HG03108 (cell line): ENCODE measurements around the gene SCUBE3.

Experiments used
- ATAC-seq: cut with Tn5 transposase; IDR thresholded peaks from one replicate; pipeline ENCODE4 v1.9.1; 2021; ENCODE audit warnings: moderate library complexity; ENCODE audit not compliant: unreplicated experiment

Gene SCUBE3

DNA sequence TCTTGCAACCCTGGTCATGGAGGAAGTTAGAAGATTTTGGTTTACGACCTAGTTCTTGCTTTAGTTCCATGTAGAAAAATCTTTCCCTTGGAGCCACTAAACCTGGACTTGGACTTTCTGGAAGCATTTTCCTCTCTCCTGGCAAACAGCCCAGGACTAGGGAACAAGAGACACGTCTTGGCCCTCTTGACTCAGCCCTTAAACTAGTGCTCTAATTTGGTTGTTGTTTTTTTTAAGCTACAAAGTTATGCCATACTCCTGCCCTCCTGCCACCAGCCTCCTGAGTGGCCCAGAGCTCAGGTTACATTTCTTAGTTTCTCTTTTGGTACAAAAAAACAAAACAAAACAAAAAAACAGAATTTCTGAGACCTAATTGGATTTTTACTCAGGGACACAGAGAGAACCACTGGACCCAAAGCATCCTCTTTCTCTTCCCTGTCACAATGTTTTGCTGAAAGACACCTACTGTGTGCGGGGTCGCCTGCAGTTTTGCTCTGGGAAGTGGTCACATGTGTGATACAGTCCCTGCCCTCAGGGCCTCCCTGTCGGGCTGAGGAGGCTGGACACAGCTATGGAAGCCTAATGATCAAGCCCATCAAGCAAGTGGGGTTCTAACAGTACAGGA, 32.3 kb upstream of the SCUBE3 start:
- no peak for ATAC-seq

DNA sequence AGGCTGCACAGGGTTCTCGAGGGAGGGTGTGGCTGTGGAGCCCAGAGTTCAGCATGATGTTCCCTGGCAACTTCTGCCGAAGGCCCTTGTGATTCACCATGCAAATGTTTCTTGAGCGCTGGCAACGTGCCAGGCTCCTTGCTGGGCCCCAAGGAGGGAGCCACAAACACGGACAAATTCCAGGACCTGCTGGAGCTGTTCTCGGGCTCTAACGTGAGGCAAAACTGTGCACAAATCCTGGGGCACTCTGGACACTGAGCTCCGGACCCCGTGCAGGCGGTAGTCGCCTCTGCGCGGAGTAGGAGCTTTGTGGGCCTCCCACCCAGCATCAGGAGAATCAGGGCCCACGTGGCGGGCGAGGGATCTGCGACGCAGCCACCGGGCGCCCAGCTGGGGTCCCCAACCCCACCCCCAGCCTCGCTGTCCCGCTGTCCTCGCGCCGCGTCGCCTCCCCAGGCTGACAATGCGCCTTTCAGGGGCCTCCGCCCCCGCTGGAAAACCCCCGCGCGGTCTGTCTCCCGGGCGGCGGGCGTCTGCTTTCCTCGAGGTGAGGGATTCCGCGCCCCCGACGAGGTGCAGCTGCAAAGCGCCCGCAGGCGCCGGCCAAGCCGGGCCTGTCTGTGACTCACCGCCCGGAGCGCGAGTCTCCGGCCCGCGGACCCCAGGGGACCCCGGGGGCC, 31.7 kb upstream of the SCUBE3 start:
- ATAC-seq, result no peak

DNA sequence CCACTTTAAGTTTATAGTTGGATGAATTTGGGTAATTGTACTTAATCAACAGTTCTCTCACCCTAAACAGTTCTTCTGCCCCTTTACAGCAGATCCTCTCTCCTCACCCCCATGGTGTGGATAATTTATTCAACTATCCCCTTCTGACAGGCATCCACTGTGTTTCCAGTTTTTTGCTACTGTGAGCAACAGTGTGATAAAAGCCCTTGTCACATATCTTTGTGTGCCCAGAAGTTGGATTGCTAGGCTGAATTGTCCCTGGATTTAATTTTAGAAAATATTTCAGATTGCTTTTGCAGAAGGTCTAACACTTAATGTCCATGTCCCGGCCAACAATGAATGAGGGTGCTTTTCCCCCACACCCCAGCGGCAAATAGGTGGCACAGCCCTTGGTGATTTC, 30.5 kb upstream of the SCUBE3 start:
- no peak for ATAC-seq

DNA sequence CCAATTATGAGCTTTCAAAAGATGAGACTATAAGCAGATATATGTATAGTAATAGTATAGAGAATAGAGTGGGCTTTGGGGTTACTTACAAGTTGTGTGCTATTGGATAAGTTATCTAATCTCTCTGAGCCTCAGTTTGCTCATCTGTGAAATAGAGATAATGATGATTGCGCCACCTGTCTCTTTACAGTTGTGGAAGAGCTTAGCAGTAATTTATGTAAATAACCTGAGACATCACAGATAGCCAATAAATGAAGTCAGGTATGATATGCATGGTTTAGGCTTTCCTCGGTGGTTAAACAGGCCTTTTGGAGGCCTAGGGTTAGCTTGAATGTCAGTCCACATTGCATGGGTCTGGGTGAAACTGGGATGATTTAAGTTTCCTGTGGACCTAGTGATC, 29.8 kb upstream of the SCUBE3 start:
- no peak for ATAC-seq

DNA sequence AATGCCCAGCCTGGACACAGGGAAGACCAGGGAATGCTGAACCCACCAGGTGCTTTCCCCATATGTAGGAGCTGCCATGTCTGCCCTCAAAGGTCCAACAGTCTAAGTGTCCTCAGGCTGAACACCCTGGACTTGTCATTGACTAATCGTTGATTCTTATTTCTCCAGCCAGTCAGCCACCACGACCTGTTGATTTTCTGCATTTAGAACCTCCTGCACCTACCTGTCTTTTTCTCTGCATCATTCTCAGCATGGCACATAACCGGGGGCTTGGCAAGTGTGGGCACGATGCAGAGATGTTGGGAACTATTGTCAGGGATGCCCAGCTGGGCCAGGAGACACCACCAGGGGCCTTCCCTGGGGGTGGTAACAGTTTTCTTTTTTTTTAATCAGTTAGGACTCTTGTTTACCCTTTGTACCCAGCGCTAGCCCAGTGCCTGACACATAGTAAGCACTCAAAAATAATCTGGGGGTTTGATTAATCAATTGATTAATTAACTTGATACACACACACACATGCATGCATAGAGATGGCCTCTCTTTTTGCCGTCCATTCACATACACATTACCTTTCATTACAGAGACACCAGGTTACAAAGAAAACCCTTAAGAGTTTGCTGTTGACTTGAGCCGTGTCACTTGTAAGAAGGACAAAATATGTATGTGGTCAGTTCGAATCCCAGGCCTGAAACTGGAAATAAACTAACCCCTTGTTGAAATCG, 29.0 kb upstream of the SCUBE3 start:
- ATAC-seq, result no peak

DNA sequence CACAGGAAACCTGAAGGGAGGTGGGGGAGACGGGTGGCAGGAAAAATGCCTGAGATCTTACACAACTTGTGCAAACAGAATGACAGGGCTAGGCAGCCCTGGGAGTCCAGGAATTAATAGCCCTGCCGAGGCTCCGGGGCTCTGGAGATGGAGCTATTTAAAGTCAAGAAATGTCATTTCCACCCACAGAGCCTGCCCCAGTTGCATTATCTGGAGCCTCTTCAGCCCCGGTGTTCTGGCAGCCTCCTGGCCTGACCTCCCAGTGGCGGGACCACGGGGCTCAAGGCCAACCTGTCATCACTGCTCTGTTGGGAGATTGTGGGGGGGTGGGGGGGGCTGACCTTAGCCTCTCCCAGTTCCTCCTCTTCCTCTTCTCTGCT, 28.5 kb upstream of the SCUBE3 start:
- no peak for ATAC-seq

DNA sequence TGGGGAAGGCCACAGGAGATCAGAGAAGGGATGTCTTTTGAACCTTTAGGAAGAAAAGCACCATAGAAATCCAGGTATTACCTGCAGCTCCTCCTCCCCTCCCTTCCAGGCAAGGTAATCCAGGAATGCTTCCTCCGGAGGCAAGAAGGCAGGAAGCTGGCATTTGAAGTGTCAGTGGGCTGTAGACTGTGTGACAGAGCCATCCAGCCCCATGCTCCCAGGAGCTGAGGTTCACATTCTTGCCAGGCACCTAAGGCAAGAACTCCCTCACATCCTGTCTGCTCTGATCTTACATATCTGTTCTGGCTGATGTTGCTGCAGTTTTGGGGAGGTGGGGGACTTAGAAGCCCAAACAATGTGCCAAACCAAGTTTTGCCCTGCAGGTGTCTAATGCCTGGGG, 27.8 kb upstream of the SCUBE3 start:
- no peak for ATAC-seq

DNA sequence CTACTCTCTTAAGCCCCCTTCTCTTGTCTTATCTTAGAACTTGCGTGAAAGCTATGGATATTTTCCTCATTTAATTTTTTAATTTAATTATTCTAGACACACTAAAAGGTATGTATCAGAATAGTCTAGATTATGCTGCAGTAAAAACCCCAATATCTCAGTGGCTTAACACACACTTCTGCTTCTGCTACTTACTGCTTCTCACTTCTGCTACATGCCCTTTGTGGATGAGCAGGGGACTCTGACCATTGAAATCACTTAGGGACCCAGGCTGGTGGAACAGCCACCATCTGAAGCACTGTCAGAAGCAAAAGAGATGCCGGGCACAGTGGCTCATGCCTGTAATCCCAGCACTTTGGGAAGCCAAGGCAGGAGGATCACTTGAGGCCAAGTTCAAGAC, 27.2 kb upstream of the SCUBE3 start:
- no peak for ATAC-seq

DNA sequence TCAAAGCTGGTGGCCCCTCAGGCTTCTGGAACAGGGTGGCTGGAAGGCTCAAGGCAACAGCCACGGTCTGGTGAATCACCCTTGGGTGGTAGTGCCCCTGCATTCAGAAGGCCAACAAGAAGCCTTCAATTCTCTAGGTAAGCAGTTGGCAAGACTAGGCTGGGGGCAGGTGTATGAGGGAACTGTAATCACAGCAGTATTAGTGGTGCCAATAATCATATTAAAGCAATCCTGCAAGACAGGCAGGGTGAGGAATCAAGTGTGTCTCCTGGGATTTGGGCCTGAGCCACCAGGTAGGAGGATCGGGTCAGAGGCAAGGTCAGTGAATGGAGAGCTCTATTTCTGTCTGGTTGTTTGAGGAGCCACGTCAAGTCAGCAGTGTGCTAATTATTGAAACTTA, 24.9 kb upstream of the SCUBE3 start:
- ATAC-seq, result no peak

DNA sequence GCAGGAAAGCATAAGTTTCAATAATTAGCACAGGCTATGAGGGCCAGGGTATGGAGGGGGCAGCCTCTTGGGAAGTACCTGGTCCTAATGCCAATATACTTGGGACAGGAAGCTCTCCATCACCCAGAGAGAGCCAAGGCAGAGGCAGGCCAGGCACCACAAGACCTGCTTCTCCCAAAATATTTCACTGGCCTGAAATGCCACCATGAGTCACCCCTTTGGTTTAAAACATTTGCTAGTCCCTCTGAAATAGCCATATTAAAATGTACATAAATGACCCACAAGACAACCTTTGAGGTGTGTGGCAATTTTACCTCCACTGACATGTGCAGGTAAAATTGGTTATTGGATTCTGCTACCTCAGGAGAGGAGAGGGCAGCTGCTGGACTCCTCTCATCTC, 23.4 kb upstream of the SCUBE3 start:
- no peak for ATAC-seq

DNA sequence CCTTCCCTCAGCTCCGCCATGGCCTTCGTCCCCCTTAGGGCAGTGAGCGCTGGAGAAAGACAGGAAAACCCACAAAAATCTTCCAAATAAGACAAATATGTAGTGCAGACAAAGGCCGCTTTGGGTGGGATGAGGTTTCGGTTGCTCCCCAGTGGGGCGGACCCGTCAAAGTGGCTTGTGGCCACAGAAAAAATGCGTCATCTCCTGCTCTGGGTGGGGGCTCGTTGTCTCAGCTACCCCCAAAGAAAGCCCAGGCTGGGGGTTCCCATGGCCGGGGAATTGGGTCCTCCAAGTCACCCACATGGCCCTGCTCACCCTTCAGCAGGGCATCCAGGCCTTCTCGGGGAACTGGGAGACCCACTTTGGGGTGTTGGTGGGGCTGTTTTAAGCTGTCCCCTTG, 21.9 kb upstream of the SCUBE3 start:
- no peak for ATAC-seq

DNA sequence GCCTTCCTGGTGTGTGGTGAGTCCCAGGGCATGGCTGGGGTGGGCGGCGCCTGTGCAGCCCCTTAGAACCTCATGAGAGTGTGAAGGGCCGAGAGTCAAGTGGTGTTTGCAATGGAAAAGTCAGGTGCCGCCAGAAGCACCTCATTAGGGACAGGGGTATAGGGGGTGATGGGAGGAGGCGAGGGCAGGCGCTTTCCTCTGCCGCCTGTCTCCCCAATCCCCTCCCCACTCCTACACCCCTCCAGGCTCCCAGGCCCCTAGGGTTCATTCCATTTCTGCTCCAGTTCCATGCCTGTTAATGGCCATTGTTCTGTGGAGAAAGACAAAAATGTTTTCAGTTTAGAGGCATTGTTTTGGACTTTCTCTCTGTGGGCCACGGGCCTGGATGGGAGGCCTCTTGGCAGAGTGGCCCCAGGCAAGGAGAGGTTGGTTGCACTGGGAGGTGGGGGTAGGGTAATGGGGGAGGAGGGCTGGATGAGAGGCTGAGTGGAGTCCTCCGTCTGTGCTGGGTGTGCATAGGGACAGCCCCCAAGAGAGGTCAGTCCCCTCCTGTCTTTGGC, 21.4 kb upstream of the SCUBE3 start:
- no peak for ATAC-seq

DNA sequence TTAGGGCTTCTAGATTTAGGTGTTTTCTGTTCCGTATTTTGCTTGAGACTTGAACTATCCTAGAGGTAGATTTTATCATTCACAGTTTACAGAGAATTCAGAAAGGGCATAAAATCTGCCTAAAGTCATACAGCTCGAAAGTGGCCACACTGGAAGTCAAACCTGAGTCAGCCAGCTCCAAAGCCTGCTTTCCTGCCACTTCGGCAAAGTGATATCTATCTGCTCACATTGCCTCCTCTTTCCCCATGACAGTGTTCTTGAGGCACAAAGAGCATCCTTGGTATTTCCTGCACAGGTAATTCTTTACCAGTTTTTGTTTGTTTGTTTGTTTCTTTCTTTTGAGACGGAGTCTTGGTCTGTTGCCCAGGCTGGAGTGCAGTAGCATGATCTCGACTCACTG, 19.4 kb upstream of the SCUBE3 start:
- no peak for ATAC-seq

DNA sequence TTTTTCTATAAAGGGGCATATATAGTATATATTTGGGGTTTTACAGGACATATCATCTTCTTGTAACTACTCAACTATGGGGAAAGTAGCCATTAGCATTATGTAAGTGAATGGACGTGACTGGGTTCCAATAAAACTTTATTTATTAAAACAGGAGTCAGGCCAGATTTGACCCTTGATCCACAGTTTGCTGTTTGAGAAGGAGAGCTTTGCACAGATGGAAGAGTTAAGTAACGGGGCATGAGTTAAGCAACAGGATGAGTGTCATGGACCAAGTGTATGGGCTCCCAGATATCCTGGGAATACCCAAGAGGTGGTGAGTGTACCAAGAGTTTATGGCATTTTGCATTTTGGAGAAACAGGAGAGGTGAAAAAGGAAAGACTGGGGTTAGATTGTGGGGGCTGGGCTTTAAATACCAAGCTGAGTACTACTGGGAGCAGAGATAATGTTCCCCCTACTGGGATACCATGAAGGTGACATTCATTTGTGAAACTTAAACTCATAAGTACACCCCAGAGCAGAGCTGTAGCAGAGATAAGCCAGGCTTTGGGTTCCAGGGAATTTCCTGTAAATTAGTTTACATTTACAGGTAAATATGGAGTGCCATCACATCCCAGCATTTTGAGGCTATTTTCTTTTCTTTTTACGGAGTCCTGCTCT, 18.5 kb upstream of the SCUBE3 start:
- no peak for ATAC-seq

DNA sequence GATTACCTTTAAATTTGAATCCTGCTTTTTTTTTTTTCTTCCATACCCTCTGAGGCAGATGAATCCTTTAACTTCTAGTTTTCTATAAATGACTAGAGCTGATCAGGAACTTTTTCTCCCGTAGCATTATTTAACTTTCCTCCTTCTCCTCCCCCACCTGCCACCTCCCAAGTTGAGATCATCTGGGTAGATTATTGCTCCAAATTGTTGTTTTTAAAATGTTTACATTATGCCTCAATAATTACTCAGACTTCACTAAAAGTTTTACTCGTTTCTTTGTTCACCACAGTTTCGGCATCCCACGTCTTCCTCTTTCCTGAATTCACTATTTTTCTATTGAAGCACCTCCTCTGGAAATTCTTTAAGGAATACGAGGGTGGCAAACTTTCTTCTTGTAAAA, 16.6 kb upstream of the SCUBE3 start:
- ATAC-seq, result no peak

DNA sequence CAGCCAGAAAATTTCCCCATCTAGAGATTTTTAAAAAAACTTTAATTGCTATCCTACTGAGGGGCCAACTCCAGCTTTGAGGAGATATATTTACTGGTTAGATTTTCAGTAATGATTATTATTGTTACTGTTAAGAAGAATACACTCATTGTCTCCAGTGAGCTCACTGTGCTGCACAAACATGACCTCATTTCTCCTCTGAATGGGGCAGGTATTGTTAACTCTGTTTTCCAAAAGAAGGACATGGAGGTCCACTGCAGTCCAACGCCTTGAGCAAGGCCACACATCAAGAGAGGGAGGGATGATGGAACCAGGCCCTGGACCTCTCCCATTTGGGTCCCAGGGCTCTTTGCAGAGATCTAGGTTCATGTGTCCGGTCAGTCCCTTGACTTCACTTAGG, 13.9 kb upstream of the SCUBE3 start:
- no peak for ATAC-seq

DNA sequence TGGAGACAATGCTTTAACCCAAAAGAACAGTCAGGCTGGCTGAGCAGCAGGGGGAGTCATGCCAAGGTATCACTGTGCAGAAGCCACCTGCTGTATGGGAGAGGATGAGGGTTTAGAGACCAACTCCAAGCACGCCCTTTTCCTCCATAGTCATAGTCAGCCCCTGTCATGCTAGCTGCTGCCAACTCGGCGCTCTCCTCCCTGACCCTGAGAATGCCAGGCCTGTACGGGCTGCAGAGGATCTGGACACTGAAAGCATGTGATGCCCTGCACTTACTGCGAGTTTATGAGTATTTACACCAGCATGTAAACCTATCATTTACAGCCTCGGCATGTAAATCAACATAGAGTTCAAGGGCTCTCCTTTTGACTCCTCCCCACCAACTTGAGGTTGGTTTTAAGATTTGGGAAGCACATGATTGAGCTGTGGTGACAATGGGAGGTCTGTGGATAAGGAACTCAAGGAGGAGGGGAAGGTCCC, 11.7 kb upstream of the SCUBE3 start:
- ATAC-seq, result no peak

DNA sequence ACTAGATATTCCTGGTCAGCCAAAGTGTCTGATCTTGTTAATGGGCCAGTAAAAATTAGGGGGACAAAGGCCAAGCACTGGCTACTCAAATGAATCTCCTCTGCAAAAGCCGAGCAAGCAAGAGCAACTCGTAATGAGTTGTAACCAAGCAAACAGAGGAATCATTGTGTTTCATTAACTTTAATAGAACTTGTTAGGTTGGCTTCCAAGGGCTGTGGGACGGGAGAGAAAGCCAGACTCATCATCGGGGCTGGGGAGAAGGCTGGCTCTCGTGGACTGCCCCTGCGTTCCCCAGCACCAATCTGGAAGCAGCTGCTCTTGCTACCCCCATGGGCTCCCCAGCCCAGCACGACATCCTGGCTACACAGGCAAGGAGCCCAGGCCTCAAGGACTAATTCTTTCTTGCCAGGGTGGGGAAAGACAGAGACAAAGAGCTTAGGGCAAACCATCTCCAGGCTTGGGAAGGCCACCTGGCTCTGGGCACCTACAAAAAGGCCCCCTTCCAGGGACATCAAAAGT, 10.5 kb upstream of the SCUBE3 start:
- ATAC-seq, result no peak

DNA sequence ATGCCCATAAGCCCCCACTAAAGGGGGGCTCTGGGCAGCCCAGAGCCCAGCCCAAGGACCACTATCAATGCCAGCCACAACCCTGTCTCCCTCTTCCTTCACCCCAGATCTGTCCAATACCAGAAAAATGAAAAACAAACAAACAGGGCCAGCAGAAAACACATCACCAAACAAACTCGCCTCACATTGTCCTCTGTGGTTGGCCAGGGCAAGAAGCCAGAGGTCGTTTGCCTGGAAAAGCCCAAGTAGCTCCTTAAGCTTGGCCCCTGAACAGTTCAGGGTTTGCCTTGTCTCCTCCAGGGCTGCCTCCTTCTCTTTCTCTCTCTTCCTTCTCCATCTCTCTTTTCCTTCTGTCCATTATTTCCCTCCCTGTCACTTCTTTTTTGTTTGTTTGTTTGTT, 10.1 kb upstream of the SCUBE3 start:
- no peak for ATAC-seq

DNA sequence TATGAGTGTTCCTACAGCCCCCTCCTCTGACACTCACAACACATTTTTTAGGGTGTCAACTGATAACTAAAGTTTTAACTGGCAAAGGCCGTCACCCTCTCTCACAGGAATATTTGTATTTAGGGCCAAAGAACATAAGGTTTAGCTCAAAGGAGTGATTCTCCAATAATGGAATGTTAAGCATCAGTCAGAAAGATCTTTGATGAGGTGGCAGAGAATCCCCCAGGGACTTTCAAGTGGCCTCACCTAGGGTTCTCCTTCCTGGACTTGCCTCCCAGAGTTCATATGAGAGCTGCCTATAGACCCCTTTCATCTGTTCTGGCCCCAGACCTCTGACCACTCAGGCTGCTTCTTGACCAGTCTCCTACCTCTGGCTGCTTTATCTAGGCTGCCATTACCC, 7.4 kb upstream of the SCUBE3 start:
- no peak for ATAC-seq

DNA sequence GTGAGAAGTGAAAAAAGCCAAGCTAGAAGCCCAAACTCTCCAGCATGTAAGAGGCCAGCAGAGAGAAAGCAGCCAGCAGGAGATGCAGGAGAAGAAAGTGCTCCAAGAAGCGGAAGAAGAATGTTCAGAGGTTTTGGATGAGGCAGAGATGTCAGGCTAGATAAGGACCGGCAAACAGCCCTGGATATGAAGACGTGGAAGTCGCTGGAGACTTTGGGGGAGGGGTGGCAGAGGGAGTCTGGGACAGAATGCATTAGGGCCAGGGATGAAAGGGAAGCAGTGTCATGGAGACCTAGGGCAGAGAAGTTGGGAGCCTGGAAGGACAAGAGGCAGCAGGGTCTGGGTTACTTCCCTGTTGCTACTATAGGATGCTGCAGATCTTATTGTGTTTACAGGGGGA, 5.3 kb upstream of the SCUBE3 start:
- no peak for ATAC-seq
